GM19328 (cell line): ENCODE results near the gene AKAP5.
A peak's percentile ranks its signal among the peaks of the same experiment; 100 is the strongest.
"Not testable (repeated sequence)": the region's sequence is repeated elsewhere in the genome, so short reads cannot be mapped to it uniquely, and the experiment has no call there.

Experiments
- ATAC-seq: cut with Tn5 transposase; IDR thresholded peaks from one replicate; pipeline ENCODE4 v1.9.1; 2021; ENCODE audit warnings: mild to moderate bottlenecking, moderate library complexity; ENCODE audit not compliant: unreplicated experiment

The AKAP5 gene

GRCh38 chr14:64501411-64502171 lies 36.3 kb downstream of the AKAP5 start:
- ATAC-seq: no peak

GRCh38 chr14:64502456-64502855 lies 37.2 kb downstream of the AKAP5 start:
- ATAC-seq: no peak

- ATAC-seq: peak; percentile 1
Observed at GRCh38 chr14:64502887-64503433, 37.7 kb downstream of the AKAP5 start.

GRCh38 chr14:64503434-64504309 lies 38.4 kb downstream of the AKAP5 start, which contains the start of gene ZBTB25:
TSS of gene ZBTB25 (minus strand) at chr14:64503838. CDS start at chr14:64490533, 13,305 bp downstream.
- ATAC-seq: peak; percentile 56

GRCh38 chr14:64504310-64504896 lies 39.1 kb downstream of the AKAP5 start, which contains the start of gene ZBTB1:
TSS of gene ZBTB1 (plus strand) at chr14:64504770. CDS start at chr14:64521505, 16,735 bp downstream.
- ATAC-seq: peak; percentile 26

GRCh38 chr14:64504897-64505794 lies 39.8 kb downstream of the AKAP5 start:
- ATAC-seq: peak; percentile 24

- ATAC-seq: no peak
Observed at GRCh38 chr14:64506721-64507120, 41.4 kb downstream of the AKAP5 start.

- no peak for ATAC-seq
Observed at GRCh38 chr14:64507376-64508156, 42.3 kb downstream of the AKAP5 start.

- no peak for ATAC-seq
Observed at GRCh38 chr14:64508215-64508776, 43.0 kb downstream of the AKAP5 start.

GRCh38 chr14:64509036-64509435 lies 43.7 kb downstream of the AKAP5 start:
- ATAC-seq: no peak

GRCh38 chr14:64510825-64511671 lies 45.7 kb downstream of the AKAP5 start:
- no peak for ATAC-seq

GRCh38 chr14:64513271-64513670 lies 48.0 kb downstream of the AKAP5 start:
- no peak for ATAC-seq

- no peak for ATAC-seq
Observed at GRCh38 chr14:64515053-64515452, 49.8 kb downstream of the AKAP5 start.

- ATAC-seq: no peak
Observed at GRCh38 chr14:64516969-64517368, 51.7 kb downstream of the AKAP5 start.

- not testable (repeated sequence) for ATAC-seq
Observed at GRCh38 chr14:64517667-64518066, 52.4 kb downstream of the AKAP5 start.

- ATAC-seq: no peak
Observed at GRCh38 chr14:64518229-64518628, 52.9 kb downstream of the AKAP5 start.

- no peak for ATAC-seq
Observed at GRCh38 chr14:64520699-64521098, 55.4 kb downstream of the AKAP5 start.
